ENCODE data around the gene ENTPD7. TPM values are rescaled to one million over a fixed set of nuclear protein-coding genes. Genes with fewer than 3 reads are reported as not detected.

Gene ENTPD7
- total and polyA plus RNA-seq, 9 of the 15 experiments (the other 6 are each of a cell fraction or from before 2014, with no cell fraction given), result 1.4 to 13.9 (median 8.5) TPM

GRCh38 chr10:99620711-99621453 is 38.4 kb upstream of the ENTPD7 start (continued):
- TF ChIP-seq, protein P1, sequence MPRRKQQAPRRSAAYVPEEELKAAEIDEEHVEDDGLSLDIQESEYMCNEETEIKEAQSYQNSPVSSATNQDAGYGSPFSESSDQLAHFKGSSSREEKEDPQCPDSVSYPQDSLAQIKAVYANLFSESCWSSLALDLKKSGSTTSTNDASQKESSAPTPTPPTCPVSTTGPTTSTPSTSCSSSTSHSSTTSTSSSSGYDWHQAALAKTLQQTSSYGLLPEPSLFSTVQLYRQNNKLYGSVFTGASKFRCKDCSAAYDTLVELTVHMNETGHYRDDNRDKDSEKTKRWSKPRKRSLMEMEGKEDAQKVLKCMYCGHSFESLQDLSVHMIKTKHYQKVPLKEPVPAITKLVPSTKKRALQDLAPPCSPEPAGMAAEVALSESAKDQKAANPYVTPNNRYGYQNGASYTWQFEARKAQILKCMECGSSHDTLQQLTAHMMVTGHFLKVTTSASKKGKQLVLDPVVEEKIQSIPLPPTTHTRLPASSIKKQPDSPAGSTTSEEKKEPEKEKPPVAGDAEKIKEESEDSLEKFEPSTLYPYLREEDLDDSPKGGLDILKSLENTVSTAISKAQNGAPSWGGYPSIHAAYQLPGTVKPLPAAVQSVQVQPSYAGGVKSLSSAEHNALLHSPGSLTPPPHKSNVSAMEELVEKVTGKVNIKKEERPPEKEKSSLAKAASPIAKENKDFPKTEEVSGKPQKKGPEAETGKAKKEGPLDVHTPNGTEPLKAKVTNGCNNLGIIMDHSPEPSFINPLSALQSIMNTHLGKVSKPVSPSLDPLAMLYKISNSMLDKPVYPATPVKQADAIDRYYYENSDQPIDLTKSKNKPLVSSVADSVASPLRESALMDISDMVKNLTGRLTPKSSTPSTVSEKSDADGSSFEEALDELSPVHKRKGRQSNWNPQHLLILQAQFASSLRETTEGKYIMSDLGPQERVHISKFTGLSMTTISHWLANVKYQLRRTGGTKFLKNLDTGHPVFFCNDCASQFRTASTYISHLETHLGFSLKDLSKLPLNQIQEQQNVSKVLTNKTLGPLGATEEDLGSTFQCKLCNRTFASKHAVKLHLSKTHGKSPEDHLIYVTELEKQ (CRISPR knock-in tag; IDR thresholded peaks at IDR 0.05), result no peak
- TF ChIP-seq ZNF3 (CRISPR knock-in tag; IDR thresholded peaks at IDR 0.05) (no peak), SIN3A (IDR thresholded peaks at IDR 0.05; ENCODE audit: borderline replicate concordance in 2 of 2, control insufficient read depth in 1 of 2, low read depth in 2 of 2, low read length in 2 of 2) (peak in 1 of 2 experiments; percentile 31; a peak in 2 of 4 replicates), ZNF655 (CRISPR knock-in tag; IDR thresholded peaks at IDR 0.05) (no peak), PRMT5 (CRISPR knock-in tag; IDR thresholded peaks at IDR 0.05) (no peak), ZNF830 (CRISPR knock-in tag; IDR thresholded peaks at IDR 0.05) (no peak), EP300 (IDR thresholded peaks at IDR 0.05; ENCODE audit: low read length) (no peak), CTCFL (IDR thresholded peaks at IDR 0.05; ENCODE audit: borderline replicate concordance, insufficient read depth, low read depth, low read length, poor library complexity, severe bottlenecking) (no peak), POLR2A (conservative IDR thresholded peaks at IDR 0.05) (peak; percentile 86), MAFF (IDR thresholded peaks at IDR 0.05; ENCODE audit: low read length) (no peak), SRF (CRISPR knock-in tag; IDR thresholded peaks at IDR 0.05) (no peak), BRD9 (IDR thresholded peaks at IDR 0.05; ENCODE audit: low read depth, partially characterized antibody) (peak; percentile 42)
- TF ChIP-seq, protein P2, sequence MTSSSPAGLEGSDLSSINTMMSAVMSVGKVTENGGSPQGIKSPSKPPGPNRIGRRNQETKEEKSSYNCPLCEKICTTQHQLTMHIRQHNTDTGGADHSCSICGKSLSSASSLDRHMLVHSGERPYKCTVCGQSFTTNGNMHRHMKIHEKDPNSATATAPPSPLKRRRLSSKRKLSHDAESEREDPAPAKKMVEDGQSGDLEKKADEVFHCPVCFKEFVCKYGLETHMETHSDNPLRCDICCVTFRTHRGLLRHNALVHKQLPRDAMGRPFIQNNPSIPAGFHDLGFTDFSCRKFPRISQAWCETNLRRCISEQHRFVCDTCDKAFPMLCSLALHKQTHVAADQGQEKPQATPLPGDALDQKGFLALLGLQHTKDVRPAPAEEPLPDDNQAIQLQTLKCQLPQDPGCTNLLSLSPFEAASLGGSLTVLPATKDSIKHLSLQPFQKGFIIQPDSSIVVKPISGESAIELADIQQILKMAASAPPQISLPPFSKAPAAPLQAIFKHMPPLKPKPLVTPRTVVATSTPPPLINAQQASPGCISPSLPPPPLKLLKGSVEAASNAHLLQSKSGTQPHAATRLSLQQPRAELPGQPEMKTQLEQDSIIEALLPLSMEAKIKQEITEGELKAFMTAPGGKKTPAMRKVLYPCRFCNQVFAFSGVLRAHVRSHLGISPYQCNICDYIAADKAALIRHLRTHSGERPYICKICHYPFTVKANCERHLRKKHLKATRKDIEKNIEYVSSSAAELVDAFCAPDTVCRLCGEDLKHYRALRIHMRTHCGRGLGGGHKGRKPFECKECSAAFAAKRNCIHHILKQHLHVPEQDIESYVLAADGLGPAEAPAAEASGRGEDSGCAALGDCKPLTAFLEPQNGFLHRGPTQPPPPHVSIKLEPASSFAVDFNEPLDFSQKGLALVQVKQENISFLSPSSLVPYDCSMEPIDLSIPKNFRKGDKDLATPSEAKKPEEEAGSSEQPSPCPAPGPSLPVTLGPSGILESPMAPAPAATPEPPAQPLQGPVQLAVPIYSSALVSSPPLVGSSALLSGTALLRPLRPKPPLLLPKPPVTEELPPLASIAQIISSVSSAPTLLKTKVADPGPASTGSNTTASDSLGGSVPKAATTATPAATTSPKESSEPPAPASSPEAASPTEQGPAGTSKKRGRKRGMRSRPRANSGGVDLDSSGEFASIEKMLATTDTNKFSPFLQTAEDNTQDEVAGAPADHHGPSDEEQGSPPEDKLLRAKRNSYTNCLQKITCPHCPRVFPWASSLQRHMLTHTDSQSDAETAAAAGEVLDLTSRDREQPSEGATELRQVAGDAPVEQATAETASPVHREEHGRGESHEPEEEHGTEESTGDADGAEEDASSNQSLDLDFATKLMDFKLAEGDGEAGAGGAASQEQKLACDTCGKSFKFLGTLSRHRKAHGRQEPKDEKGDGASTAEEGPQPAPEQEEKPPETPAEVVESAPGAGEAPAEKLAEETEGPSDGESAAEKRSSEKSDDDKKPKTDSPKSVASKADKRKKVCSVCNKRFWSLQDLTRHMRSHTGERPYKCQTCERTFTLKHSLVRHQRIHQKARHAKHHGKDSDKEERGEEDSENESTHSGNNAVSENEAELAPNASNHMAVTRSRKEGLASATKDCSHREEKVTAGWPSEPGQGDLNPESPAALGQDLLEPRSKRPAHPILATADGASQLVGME (CRISPR knock-in tag; IDR thresholded peaks at IDR 0.05), result no peak
